ENCODE results near the gene PHPT1.
"Not testable (repeated sequence)": the region's sequence is repeated elsewhere in the genome, so short reads cannot be mapped to it uniquely, and the experiment has no call there.

Gene PHPT1

DNA sequence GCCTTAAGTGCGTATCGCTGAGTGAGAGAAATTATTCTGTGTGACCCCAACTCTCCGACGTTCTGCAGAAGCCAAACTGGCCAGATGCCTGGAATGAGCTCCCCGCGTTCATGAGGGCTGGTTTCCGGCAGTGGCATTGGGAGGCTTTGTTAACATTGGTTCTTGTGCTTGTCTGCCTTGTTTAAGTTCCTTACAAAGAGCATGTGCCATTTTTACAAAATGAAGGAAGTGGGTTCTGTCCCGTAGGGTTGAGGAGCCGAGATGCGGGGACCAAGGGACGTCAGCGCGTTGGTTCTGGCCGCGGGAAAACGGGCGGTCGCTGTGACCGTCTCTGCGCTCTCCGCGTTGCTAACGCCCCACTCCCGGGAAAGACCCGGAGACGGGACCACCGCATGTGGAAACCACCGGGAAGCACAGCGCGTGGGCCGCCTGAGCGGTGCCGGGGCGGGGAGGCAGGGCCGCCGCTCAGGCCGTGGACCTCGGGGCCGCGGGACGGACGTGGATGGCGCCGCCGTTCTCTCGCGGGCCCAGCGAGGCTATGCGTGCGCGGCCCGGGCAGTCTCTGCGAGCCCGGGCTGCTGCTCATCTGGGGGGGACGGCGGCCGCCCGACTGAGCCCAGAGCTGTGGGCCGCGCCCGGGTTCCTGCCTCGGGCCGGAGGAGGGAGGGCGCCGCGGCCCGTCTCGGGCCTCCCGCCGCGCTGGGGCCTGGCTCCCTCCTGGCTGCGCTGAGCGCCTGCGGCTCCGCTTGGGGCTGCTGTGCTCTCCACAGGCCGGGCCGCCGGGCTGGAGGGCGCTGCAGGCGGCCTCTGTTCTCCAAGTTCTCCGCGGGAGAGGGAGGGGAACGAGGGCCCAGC lies 28.0 kb upstream of the PHPT1 start:
- in situ Hi-C loops (cut with HindIII; ENCODE audit: low sequenced_read_pairs): loop anchor here (25.0 kb wide), 2 partner anchors 216 to 341 kb away; partner anchors contain the start of genes ABCA2, FUT7, LRRC26 and NPDC1

DNA sequence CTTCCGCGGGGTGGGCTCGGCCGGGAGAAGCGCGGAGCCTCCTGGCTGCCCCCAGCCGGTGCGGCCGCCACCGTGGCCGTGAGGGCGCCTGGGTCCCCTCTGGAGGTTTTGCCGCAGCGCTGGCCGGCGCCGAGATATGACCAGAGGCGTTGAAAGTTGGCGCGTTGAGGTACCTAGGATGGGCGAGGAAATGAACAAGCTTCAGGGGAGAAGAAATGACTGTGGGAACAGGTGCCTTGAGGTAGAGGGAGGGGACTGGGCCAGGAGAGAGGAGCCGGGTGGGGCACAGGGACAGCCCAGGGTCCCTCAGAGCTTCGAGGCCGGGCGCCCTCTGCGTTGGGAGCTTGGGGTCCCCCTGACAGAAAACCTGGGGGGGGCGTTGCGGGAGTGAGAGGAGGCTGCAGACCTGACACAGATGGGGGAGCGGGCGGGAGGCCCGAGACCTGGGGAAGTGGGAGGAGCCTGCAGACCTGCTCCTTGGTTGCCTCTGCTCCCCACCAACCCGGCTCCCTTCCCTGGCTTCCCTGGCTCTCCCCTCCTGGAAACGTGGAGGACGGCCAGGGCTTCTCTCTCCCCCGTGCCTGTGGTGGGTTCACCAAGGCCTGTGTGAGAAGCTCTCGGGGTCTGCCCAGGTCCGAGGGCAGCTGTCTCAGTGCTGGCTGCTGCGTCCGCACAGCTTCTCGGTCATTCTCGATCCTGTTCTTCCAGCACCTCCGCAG lies 27.2 kb upstream of the PHPT1 start:
- in situ Hi-C loops (cut with HindIII; ENCODE audit: low sequenced_read_pairs): loop anchor here (25.0 kb wide), 2 partner anchors 215 to 340 kb away; partner anchors contain the start of genes ABCA2, FUT7, LRRC26 and NPDC1

DNA sequence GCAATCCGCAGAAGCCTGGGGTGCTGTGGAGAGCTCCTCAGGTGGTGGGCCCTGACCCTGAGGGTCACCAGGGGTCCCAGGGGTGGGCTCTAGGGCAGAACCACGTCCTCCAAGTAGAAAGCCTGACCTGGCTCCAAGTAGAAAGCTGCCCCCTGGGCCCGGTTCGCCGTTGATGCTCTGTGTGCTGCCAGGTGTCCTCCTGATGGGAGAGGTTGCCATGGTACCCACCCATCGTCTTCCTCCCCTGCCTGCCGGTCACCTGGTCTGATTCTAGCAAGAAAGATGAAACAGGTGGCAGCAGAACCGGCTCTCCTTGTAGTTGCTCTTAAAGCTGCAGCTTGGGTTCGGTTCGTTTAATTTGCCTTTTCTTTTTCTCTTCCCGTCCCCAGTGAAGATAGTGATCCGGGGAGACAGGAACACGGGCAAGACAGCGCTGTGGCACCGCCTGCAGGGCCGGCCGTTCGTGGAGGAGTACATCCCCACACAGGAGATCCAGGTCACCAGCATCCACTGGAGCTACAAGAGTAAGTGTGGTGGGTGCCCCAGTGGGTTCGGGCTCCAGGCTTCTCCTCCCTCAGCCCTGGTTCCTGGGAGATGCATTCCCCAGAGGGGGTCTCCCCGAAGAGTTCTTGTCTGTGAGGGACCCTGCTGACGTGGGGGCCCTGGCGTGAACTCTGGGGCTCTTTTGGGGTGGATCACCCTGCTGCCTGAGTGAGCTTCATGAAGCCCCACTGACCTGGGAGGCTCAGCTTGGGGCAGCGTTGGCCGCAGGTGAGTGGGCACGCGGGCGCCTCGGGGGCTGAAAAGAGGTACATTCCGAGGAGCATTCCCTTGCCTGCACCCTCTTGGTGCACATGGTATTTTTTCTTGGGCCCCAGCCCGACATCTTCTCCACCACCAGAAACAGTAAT lies 25.8 kb upstream of the PHPT1 start:
- in situ Hi-C loops (cut with HindIII; ENCODE audit: low sequenced_read_pairs): loop anchor here (25.0 kb wide), 2 partner anchors 214 to 339 kb away; partner anchors contain the start of genes ABCA2, FUT7, LRRC26 and NPDC1

DNA sequence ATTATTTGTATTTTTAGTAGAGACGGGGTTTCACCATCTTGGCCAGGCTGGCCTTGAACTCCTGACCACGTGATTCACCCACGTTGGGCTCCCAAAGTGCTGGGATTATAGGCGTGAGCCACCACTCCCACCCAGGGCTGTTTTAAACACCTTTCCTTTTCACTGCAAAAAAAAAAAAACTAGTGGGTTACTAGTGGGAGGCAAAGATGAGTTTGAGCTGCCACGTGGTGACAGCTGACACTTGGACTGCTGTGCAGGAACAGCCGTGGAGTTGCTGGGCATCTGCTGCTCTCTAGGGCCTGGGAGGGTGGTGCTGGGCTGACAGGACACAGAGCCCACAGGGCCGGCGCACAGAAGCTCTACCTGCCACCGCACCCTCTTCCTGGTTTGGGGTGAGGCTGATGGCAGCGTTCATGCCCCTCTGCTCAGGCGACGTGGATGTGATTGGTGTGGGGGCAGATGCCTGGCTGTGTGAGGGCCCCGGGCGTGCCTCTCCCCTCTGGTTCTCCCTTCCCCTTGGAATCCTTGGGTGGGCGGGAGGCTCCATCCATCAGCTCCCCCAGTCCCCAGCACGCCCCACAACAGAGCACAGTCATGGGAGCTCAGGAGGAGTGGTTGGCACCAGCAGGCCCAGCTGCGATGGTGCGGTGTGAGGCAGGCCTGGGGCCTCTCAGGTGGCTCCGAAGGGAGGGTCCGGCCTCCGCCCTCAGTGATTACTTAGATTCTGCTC lies 24.5 kb upstream of the PHPT1 start:
- in situ Hi-C loops (cut with HindIII; ENCODE audit: low sequenced_read_pairs): loop anchor here (25.0 kb wide), 2 partner anchors 213 to 338 kb away; partner anchors contain the start of genes ABCA2, FUT7, LRRC26 and NPDC1

DNA sequence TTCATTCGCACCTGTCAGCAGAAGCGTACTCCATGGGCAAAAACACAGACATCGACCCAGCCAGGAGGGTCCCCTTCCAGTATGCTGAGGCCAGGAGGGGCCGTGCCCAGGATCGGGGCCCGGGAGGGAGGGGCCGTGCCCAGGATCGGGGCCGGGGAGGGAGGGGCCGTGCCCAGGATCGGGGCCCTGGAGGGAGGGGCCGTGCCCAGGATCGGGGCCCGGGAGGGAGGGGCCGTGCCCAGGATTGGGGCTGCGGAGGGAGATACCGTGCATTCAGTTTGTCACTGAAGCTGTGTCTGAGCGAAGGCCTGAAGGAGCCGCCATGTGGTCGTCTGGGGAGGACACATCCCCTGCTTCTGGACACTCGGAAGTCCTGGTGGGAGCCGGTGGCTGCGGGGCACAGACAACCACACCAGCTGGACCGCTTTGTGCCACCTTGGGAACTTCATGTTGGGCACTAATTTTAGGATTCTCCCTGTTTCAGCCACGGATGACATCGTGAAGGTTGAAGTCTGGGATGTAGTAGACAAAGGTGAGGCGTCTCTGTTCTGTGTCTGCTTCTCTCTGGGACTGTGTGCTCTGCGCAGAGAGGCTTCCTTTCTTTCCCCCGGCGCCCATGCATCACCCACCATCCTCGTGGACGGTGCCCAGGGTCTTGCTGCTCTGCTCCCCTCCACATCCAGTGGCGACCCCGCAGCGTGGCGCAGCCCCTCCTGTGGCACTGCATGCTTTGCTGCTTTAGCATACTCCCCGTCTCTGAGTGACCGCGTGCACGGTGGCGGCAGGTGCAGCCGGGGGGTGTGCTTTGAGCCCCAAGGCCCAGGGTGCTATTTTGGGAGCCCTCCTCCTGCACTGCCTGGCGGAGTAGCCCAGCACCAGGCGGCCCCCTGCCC lies 23.7 kb upstream of the PHPT1 start:
- in situ Hi-C loops (cut with HindIII; ENCODE audit: low sequenced_read_pairs): no loop called here

DNA sequence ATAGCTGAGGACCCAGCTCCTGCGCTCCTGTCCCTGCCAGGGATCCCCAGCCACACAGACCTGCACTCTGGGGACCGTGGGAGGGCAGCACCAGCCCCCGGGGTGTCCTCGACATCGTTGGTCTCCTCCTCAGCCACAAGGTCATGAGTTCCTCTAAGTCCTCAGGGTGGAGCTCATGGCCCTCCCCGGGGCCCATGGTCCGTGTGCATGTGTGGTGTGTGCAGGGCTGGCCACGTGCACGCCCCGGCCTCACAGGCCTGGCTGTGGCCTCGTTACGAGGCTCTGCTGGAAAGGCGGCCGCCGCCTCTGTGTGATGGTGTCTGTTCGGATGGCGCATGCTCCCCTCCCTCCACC lies 23.0 kb upstream of the PHPT1 start:
- in situ Hi-C loops (cut with HindIII; ENCODE audit: low sequenced_read_pairs): no loop called here

DNA sequence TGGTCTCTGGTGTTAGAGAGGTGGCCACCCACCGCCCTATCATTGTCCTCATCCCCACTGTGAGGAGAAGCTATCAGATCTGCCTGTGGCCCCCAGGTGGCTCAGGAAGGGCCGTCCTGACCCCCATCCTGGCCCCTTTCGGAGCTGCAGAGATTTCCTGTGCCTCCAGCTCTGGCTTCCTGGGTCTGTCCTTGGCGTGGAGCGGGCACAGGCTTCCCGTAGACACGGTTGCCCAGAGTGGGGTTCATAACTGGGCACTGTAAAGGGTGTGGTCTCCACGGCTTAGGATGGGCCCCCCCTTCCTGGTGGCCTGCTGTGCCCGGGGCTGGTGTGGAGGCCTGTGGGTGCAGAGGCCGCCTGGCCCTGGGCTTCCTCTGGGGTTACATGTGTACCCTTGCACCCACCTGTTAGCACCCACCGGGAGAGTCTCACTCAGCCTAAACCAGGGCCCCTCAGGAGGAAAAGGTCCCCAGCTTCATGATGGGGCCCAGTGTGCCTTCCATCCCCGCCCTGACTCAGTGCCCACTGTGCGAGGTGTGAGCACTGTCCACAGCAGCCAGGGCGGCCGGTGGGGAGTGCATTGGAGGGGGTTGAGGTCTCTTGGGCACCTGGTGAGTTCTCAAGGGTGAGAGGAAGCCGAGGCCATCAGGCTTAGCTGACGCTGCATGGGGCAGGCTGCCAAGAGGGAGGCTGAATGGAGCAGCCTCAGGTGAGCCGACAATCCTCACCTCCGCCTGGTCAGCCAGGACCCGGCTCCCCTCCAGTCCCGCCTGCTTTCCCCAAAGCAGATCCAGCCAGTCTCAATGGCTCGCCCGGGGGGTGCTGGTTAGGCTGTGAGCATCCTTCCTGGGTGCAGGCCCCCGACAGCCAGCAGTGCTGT lies 22.3 kb upstream of the PHPT1 start:
- in situ Hi-C loops (cut with HindIII; ENCODE audit: low sequenced_read_pairs): no loop called here

DNA sequence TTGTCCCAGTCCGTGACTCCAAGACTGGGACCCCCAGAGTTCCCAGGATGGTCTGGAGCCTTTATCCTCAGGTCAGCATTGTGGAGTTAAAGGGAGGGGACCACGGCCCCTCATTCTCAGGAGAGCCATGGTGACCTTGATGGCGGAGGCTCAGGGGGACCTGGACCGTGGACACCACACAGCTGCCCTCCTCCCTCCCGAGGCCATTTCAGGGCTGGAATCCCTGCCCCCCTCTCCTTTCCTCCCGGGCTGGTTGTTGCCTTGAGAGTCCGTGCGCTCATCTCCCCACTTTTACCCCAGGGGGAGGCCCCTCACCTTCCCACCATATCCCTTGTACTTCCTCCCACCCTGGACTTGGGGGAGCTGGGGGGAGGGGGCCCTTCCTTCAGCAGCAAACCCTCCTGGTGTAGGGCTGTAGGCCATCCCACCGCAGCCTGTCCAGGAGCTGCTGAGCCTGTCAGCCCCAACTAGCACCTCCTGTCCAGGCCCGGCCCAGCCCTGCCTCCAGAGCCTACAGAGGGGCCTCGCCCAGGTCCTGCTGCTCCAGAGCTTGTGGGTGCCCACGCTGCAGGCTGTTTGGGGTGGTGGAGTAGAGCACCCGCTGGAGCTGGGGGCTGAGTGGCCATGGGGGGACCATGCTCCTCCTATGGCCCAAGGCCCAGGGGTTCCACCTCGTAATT lies 21.3 kb upstream of the PHPT1 start:
- in situ Hi-C loops (cut with HindIII; ENCODE audit: low sequenced_read_pairs): no loop called here

DNA sequence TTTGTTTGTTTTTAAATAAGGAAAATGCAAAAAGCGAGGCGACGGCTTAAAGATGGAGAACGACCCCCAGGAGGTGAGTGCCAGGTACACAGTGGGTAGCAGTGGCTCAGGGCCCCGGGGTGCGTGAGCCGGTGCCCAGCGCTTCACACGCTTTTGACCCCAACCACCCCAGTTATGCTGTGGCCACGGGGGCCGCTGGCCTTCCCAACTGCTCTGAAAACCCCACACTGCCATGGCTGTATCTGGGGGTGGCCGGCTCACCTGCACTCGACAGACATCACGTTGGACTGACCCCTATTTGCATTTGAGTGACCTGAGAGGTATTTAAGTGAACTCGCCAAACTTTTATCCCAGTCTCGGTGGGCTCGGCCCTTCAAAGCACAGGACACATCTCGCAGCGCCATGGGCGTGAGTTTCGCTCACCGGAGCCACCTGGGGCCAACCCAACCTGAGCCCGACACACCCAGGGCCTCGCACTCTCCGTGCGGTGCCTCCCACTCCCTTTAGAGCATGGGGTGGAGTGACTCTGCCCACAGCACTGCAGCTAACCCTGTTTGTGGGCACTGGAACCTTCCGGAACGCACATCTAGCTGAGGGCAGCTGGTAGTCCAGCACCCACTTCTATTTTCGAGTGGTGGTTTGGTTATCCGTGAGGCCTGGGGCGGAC lies 20.6 kb upstream of the PHPT1 start:
- in situ Hi-C loops (cut with HindIII; ENCODE audit: low sequenced_read_pairs): no loop called here

DNA sequence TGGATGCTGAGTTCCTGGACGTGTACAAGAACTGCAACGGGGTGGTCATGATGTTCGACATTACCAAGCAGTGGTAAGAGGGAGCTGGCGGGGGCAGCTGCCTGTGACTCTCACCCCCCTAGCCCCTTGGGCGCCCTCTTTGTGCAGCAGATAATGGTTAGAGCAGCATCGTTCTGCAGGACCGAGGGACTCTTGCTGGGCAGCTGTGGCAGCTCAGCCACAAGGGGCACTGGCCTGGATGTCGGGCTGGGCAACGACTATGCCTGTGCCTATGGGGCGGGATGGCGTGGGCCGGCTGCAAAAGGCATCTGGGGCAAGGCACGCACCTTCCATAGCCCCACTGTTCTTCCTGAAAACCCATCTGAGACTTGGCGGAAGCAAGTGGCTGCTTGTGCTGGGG lies 19.8 kb upstream of the PHPT1 start:
- in situ Hi-C loops (cut with HindIII; ENCODE audit: low sequenced_read_pairs): no loop called here

DNA sequence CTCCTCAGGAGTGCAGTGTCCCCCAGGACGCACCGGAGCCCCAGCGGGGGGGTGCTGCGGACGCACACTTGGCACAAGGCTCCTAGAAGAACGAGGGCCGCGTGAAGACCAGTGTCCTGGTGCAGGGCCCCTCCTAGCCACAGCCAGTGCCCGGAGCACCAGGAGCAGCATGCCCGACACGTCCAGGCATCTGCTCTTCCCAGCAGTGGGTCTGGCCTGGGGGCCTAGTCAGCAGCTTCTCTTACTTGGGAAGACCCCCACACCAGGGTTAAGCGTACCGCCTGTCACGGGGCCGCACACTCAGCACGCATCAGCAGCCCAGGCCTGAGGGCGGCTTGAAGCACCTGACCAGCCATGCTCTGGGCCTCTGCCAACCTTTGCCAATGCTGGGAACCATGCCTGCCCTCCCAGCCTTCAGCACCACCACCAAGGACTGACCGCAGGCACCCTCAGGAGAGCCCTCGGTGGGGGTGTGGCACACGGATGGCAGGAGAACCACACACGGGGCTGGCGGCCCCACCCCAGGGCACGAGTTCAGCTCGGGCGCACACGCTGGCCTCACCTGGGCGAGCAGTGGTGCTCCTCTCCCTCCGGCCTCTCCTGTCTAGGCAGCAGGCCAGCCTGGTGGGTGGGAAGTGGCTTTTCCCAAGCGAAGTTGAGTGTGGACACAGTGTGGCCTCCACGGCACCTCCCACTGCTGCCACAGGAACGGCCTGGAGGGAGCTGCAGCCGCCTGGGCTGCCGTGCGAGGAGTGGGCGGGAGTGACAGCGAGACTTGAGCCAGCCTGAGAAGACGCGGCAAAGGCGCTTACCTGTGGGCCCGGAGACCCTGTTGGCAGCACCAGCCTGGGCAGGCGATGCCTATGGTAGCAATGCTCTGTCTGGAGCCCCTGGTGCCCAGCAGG lies 19.0 kb upstream of the PHPT1 start:
- in situ Hi-C loops (cut with HindIII; ENCODE audit: low sequenced_read_pairs): no loop called here

DNA sequence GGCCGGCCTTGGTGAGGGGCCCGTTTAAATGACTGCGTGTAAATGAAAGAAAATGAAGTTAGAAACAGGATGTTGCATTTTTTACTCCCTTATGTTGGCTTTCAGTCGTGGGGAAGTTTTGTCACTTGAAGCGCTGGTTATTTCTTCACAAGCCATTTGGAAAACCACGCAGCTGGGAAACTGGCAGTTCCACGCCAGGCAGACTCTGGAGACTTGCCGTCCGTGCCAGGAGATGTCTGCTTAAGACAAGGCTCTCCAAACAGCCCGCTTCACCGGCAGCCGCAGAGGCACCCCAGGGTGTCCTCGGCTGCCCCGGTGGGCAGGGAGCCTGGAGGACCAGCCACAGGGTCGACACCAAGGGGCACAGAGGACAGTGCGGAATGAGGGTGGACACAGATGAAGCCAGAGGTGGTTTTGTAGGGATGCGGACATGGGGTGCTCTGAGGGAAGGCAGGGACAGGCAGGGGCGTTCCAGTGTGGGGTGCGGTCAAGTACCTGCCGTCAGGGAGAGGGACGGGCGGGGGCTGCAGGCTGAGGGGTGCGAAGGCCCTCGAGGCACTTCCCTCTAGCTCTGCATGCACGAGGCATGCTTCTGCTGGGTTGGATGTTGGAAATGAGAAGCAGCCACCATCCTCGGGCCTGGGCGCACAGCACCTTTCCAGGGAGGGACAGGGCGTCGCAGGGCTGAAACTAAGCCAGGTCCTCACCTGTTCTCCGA lies 18.0 kb upstream of the PHPT1 start:
- in situ Hi-C loops (cut with HindIII; ENCODE audit: low sequenced_read_pairs): no loop called here

DNA sequence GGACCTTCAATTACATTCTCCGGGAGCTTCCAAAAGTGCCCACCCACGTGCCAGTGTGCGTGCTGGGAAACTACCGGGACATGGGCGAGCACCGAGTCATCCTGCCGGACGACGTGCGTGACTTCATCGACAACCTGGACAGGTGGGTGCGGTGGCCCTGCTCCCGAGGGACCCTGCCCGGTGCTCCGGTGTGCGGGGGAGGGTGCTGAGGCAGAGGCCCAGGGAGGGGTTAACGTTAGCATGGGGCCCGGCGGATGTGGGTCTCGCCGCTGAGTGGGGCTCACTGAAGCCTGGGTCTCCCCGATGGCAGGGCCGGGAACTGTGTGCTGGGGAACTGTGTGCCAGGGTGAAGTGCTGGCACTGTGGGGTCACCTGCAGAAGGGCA lies 17.5 kb upstream of the PHPT1 start:
- in situ Hi-C loops (cut with HindIII; ENCODE audit: low sequenced_read_pairs): no loop called here

DNA sequence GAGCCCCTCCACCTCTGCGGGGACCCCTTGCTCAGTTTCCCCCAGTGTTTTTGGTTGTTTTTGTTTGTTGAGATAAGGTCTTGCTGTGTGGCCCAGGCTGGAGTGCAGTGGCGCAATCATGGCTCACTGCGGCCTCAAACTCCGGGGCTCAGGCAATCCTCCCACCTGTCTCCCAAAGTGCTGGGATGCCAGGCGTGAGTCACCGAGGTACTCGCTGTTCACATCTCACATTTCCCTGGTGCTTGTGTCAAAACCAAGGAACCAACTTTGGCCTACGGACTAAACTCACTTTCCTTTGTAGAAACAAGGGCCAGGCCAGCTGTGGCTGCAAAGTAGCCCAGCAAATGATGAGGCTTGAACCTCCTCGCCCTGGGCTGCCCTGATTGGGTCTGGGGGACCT lies 16.6 kb upstream of the PHPT1 start:
- in situ Hi-C loops (cut with HindIII; ENCODE audit: low sequenced_read_pairs): no loop called here

DNA sequence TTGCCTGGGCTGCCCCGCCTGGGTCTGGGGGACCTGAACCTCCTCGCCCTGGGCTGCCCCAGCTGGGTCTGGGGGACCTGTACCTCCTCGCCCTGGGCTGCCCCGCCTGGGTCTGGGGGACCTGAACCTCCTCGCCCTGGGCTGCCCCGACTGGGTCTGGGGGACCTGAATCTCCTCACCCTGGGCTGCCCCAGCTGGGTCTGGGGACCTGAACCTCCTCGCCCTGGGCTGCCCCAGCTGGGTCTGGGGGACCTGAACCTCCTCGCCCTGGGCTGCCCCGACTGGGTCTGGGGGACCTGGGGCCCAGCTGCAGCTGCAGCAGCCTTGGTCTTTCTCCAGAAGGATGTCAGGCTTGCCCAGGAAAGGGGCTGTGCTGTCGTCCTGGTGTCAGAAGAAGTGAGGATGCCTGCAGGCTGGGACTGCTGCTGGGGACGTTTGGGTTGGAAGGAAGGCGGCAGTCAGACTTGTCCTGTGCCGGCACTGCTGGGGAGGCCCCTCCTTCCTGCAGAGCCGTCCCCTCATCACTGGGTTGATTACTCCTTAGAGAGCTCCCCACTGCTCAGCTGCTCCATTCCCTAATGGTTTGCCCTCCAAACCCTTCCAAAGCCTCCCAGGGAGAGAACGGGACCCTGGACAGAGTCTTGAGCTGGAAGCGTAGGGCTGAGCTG lies 15.7 kb upstream of the PHPT1 start:
- in situ Hi-C loops (cut with HindIII; ENCODE audit: low sequenced_read_pairs): not testable (repeated sequence)

All from DLD1 (cell line).